Heart left ventricle (tissue), 16 donors: ENCODE measurements around the gene ARRB1. TPM values are rescaled to one million over a fixed set of nuclear protein-coding genes. Genes with fewer than 3 reads are reported as not detected.

Experiments
- ATAC-seq, 4 donors: fragments of 200-7000 bp; cut with Tn5 transposase; one replicate each; pipeline ENCODE4 v1.9.1; 2020 to 2022; ENCODE audit warnings: moderate library complexity in 4 of 4, mild to moderate bottlenecking in 3 of 4, moderate number of reproducible peaks in 1 of 4
- DNase-seq, 5 donors: peaks; one replicate each; pipeline ENCODE4 v3.0.0-alpha.2; 2020
- H3K27ac ChIP-seq, 12 donors: fragments of 200-600 bp; sonication (generic) in 4 of 12; one replicate each; pipeline versions ENCODE4 v1.5.0 to v1.8.0; 2016 to 2022; ENCODE audit warnings: mild to moderate bottlenecking in 2 of 12
- H3K27me3 ChIP-seq, 9 donors: fragments of 200-600 bp; sonication (generic) in 2 of 9; one replicate each; pipeline versions ENCODE4 v1.5.1 to v1.8.0; 2016 to 2022; ENCODE audit warnings: mild to moderate bottlenecking in 3 of 9
- H3K36me3 ChIP-seq, 9 donors: fragments of 200-600 bp; sonication (generic) in 2 of 9; one replicate each; pipeline versions ENCODE4 v1.5.0 to v1.8.0; 2018 to 2022; ENCODE audit warnings: mild to moderate bottlenecking in 2 of 9
- H3K4me1 ChIP-seq, 12 donors: fragments of 200-600 bp; sonication (generic) in 4 of 12; one replicate each; pipeline versions ENCODE4 v1.5.0 to v1.8.0; 2016 to 2022; ENCODE audit warnings: mild to moderate bottlenecking in 3 of 12
- H3K4me3 ChIP-seq, 12 donors: fragments of 200-600 bp; sonication (generic) in 4 of 12; one replicate each; pipeline versions ENCODE4 v1.5.0 to v1.8.0; 2017 to 2022; ENCODE audit warnings: mild to moderate bottlenecking in 9 of 12, moderate library complexity in 4 of 12
- H3K9me3 ChIP-seq, 12 donors: fragments of 200-600 bp; sonication (generic) in 4 of 12; one replicate each; pipeline versions ENCODE4 v1.5.0 to v1.8.0; 2016 to 2022; ENCODE audit warnings: mild to moderate bottlenecking in 1 of 12
- CTCF ChIP-seq, 12 donors: fragments of 200-600 bp; sonication (generic) in 4 of 12; IDR thresholded peaks; one replicate each; pipeline versions ENCODE4 v1.5.0 to v1.8.0; 2018 to 2022; ENCODE audit warnings: antibody characterized with exemption in 12 of 12, mild to moderate bottlenecking in 5 of 12
- POLR2A ChIP-seq, 2 donors: fragments of 450-650 bp; IDR thresholded peaks; one replicate each; pipeline ENCODE4 v1.6.1; 2017; ENCODE audit warnings: antibody characterized with exemption in 2 of 2, mild to moderate bottlenecking in 2 of 2, moderate library complexity in 2 of 2
- WGBS, 4 donors: extraction: QIAGEN DNeasy Blood & Tissue Kit in 2 of 4; methylation state at CpG; one replicate each; pipeline versions ENCODE4 v1.1.5 to v1.1.7; 2013 to 2018; 5-methylcytosine and 5-hydroxymethylcytosine counted together
- intact Hi-C, 10 donors: fragments of 100-400 bp; cut with DNase I; formaldehyde crosslinking; loops; one replicate each; pipeline versions ENCODE4 v1.11.1 to v1.14.2; 2022
- polyA plus RNA-seq, 2 donors: library from polyadenylated mRNA; stranded (reverse); fragments of 200-250 nt; gene quantifications; one replicate each; pipeline ENCODE4 v1.2.3, GENCODE V29; 2013
- total RNA-seq, 9 donors: library from RNA; depleted of rRNA in 2 of 9; stranded (reverse); fragments of >200 nt in 2 of 9; fragmentation: NEBNext Ultra II Directional in 3 of 9; extraction: Animal tissue kit (Norgen Biotek cat#: 25700) in 3 of 9; gene quantifications; one replicate each; pipeline versions ENCODE4 v1.1.0 to v1.2.4, GENCODE V29; 2016 to 2023
- donor health status: ischemic (EF 13 %, LVEDD 7.1; RV severe dilation, severe dysfunction).
- donor health status: healthy with polysubstance abuse.
- donor health status: DM: no; HTN: yes; CAD: no.
- donor health status: DM: no; HTN: no; CAD: no.
- donor health status: ischemic (EF 25% LVEDD 6.9; RV normal size, moderate dysfunction).
- donor health status: ischemic (EF 25% LVEDD 5.7; RV mildly dilated, moderate dysfunction).
- donor health status: healthy.
- donor health status: DM: yes; HTN: yes; CAD: no.
- donor health status: ischemic (EF 35%, LVEDD 5.7; RV mildly dilated, moderate dysfunction).
- donor health status: nonischemic (EF 11% LVEDD 7.7; RV severe dilation, severe dysfunction).
- donor health status: DM: yes; HTN: yes; CAD: no.
- donor health status: PGD.
- donor health status: ischemic (EF 29% LVEDD 5.4; RV normal size, mild dysfunction).
- donor health status: nonischemic (EF 23%, LVEDD 6.1; RV moderate dilation, normal function).

ARRB1 gene
- total and polyA plus RNA-seq, 11 donors: 7.9 to 58.9 (median 25.4) TPM

- Histone ChIP-seq H3K27ac (peak overlapping the region; percentile 84 to 97 (median 92)), H3K27me3 (no peaks in the 10 kb centered on the region), H3K4me3 (peak overlapping the region; percentile 50 to 99 (median 78)), H3K9me3 (no peaks in the 10 kb centered on the region), H3K36me3 (no peaks in the 10 kb centered on the region), H3K4me1 (peaks cover 19 to 68% (median 53%) of the 10 kb centered on the region in 12 donors)
- ATAC-seq (peak; percentile 6 to 28 (median 25)), DNase-seq (peak; percentile 47 to 81 (median 63))
- WGBS, 4 donors: 8 to 16% (median 13%) methylated on average over 19 to 47 of the region's 47 CpGs
- no peak for TF ChIP-seq POLR2A (IDR thresholded peaks at IDR 0.05)
- TF ChIP-seq CTCF (IDR thresholded peaks at IDR 0.05): peak in 1 of 12 donors; percentile 4
- intact Hi-C loops: no loop called here
Measured at GRCh38 chr11:75350743-75351540, 519 bp downstream of the ARRB1 start.

- Histone ChIP-seq H3K27me3 (no peaks in the 10 kb centered on the region), H3K4me1 (peaks cover 19 to 75% (median 58%) of the 10 kb centered on the region in 12 donors), H3K27ac (peak overlapping the region; percentile 20 to 97 (median 92)), H3K4me3 (peak overlapping the region; percentile 50 to 99 (median 78)), H3K36me3 (no peaks in the 10 kb centered on the region), H3K9me3 (no peaks in the 10 kb centered on the region)
- no peak for DNase-seq
- ATAC-seq: no peak
- WGBS, 4 donors: 41 to 61% (median 49%) methylated on average over 9 of the region's 9 CpGs
- intact Hi-C loops: no loop called here
- TF ChIP-seq POLR2A (IDR thresholded peaks at IDR 0.05) (no peak), CTCF (IDR thresholded peaks at IDR 0.05) (no peak)
Measured at GRCh38 chr11:75350122-75350742, 1.2 kb downstream of the ARRB1 start.

- TF ChIP-seq CTCF (IDR thresholded peaks at IDR 0.05) (no peak), POLR2A (IDR thresholded peaks at IDR 0.05) (no peak)
Measured at GRCh38 chr11:75349521-75350116, 1.8 kb downstream of the ARRB1 start.

More at GRCh38 chr11:75349521-75350116, 1.8 kb downstream of the ARRB1 start:
- H3K4me1 ChIP-seq: peaks cover 19 to 81% (median 62%) of the 10 kb centered on the region in 12 donors
- H3K4me3 ChIP-seq: peak overlapping the region in 9 of 12 donors; percentile 59 to 99 (median 84)
- peak overlapping the region; percentile 20 to 97 (median 92) for H3K27ac ChIP-seq
- DNase-seq (peak in 3 of 5 donors; percentile 45 to 74 (median 61)), ATAC-seq (peak in 2 of 4 donors; percentile 6 to 8)
- 47 to 76% (median 55%) methylated on average over 4 of the region's 4 CpGs for WGBS, 4 donors
- H3K27me3 ChIP-seq: no peaks in the 10 kb centered on the region
- no peaks in the 10 kb centered on the region for H3K36me3 ChIP-seq
- H3K9me3 ChIP-seq: no peaks in the 10 kb centered on the region
- intact Hi-C loops: no loop called here
